EH (cell line): ENCODE data around the gene MAP3K1.

Experiments
- DNase-seq: peaks from one replicate; pipeline ENCODE4 v3.0.0-alpha.2; 2015; ENCODE audit warnings: low read depth

The MAP3K1 gene

DNA sequence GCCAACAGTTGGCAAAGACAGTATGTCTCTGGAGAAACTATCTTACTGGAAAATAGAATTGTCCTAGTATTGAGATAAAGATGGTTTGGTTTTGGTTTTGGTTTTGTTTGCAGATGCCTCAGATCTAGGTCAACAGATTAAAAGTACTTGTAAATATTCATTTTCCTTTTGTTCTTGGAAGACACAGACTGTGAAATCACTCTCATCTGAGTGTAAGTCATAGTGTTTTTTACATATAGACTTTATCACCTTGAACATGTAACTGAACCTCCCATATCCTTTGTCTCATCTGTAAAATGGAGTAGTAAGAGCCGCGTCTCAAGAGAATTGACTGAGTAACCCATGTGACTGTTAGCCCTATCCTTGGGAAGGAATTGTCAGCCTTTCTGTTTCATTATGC lies 34.3 kb downstream of the MAP3K1 start:
- no peak for DNase-seq

DNA sequence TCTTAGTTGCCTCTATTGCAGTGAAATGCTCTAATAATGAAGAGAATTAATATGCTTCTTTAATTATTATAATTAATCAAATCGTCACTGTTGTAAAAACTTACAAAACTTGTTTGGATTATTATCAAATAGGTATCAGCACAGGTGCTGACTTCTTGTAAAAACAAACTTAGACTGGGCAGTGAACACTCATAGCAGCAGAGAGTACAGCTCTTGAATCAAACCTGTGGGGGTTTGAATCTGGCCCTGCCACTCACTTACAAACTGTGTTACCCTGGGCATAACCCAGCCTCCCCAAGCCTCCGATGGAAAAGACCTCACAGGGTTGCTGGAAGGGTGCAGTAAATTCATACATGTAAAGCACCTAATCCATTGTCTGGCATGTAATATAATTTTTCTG lies 35.1 kb downstream of the MAP3K1 start:
- no peak for DNase-seq

DNA sequence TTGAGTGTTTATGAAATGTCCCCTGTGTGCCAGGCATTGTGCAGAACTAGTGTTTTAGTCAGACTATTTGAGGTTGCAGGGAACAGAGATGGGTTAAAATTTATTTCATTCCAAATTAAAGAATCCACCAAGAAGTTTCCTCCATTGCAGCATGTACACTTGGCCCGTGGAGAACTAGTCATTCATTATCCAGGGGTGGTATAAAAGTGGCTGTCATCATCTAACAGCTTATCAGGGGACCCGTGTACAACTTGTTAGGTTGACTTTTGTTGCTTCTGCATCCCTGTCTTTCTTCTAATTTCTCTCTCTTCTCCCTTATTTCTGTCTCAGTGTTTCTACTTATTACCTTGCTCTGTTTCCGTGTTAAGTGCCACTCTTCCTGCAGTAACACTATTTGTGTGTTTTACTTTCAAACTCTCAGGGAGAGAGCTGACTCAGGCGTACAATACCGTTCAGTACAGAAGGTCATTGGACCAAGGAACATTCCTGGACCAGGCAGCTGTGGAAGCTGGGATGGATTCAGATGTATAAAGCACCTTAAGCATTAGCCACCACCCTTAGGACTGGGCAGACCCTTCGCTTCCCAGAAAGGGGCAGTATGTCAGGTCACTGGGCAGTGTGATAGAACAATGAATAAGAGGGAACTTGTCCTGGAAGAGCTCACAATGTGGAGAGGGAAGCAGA lies 36.1 kb downstream of the MAP3K1 start:
- no peak for DNase-seq

DNA sequence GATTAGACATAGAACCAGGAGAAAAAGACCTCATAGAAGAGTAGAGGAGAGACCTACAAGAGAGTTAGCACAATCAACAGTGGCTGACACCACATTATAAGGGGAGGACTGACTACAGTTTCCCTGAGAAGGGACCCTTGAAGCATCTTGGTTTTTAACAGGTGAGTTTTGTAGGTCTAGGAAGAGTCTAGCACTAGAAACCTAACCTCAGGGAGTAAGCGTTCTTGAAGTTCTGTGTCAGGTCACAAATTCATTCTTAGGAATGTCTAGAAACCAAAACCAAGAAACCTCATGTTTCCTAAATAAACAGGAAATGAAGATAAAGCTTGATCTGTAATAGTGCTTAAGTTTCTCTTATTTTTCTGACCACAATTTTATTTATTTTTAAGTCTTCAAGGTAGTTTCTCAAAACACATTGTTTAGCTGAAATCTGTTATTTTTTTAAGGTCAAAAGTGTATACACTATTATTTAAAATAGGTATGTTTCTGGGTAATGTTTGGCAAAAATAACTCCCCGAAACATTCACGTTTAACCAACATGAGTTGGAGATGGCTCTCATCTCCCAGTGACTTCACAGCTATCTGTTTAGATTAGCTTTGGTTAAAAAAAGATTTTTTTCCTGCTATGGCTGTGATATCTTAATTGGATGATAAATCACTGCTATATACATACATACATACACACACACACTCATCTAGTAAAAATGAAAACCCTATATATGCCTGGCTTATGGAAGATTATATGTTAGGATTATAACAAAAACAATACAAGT lies 37.1 kb downstream of the MAP3K1 start:
- peak; percentile 56 for DNase-seq

DNA sequence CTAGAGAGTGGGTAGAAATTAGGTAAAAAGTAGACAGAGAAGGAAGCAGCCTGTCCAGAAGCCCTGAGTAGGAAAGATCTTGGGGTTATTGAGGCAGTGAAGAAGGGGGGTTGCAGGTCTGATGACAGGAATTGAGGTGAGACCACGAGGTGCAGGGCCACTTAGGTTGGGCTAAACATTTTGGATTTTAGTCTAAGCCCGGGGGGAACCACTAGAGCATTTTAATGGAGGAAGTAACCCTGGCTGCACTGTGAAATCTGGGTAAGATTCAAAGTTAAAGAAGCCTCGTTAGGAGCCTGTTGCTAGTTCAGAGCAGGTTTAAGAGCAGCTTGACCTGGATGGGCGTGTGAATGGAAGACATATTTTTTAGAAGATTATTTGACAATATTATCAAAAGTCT lies 38.3 kb downstream of the MAP3K1 start:
- no peak for DNase-seq

DNA sequence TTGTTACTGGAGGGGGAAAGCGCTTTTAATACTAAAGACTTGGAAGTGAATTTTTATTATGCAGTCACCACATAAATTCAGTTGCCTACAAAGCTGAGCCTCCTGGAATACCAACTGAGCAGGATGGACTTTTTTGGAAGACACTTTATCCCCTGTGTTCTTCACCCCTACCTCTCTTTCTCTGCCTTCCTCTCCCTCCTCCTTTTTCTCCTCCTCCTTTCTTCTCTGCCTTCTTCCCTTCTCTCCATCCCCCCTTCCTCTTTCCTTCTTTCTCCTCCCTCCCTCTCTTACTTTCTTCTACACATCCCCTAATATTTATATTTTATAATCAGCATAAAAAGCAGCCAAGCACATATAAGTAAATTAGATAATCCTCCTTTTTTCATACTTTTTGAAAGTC lies 39.6 kb downstream of the MAP3K1 start:
- DNase-seq, result no peak

DNA sequence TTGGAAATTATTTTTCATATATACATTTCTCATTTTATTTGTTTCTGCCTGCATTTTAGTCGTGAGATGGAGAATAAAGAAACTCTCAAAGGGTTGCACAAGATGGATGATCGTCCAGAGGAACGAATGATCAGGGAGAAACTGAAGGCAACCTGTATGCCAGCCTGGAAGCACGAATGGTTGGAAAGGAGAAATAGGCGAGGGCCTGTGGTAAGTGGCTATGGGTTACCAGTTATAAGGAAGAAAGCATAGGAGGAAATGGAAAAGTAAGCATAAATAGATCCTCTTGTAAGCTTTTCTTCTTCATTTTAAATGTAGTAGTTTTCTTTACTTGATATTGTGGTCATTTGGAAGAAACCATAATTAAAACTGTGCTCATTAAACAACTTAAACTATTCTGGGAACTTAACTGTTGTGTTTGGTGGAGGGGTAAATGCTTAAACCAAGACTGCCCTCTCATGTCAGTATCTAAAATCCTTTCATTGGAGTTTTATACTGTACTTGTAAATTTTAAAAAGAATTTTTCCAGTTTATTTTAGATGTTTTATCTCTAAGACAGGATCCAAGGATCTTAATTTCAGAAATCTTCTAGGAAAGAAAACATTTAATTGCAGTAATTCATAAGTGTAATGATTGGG lies 41.3 kb downstream of the MAP3K1 start:
- no peak for DNase-seq

DNA sequence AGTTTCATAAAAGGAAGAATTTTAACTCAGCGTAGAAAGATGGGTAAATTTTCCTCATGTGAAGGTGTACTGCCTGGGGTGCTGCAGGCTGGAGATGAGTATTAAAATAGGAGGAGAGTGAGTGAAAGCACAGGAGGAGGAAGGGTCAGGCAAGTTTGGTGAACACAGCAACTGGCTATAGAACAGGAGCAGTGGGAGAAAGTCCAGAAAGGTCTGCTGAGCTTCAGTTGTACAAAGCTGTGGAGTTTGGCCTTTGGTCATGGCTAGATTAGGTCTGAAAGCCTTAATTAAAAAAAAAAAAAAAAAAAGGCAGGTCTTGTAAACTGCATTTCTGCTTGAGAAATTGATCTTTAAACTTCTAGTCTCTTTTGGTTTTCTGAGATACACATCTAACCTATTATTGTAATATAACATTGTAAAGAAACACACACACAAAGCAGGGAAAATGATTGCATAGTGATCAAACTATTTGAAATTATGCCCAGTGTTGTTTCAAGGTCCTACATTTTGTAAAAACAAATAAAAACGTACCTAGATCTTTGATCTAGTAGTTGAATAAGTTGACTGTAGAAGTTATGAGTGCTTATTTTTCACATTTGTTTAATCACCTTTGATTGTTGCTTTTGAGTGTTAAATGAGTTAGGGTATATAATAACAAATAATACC lies 43.6 kb downstream of the MAP3K1 start:
- DNase-seq, result no peak

DNA sequence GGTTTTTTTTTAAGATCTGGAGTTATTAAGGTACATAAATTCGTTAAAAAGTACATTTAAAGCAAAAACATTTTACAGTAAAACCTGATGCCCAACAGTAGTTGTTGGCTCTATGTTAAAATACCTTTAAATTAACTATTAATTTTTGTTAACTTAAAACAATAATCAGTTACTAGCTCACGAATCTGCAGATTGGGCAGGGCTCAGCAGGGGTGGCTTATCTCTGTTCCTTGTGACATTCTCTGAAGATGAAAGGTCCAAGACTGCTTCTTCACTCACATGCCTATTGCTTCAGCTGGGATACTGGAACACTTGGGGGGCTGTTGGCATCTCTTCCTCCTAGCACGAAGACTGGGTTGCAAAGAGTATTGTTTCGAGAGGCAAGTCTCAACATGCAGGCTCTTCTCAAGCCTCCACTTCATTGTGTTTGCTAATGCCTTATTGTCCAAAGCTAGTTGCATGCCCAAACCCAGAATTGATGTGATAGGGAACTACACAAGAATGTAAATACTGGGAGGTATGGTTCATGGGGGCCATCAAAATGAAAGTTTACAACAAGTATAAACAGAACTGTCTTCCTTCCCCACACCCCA lies 46.6 kb downstream of the MAP3K1 start:
- no peak for DNase-seq

DNA sequence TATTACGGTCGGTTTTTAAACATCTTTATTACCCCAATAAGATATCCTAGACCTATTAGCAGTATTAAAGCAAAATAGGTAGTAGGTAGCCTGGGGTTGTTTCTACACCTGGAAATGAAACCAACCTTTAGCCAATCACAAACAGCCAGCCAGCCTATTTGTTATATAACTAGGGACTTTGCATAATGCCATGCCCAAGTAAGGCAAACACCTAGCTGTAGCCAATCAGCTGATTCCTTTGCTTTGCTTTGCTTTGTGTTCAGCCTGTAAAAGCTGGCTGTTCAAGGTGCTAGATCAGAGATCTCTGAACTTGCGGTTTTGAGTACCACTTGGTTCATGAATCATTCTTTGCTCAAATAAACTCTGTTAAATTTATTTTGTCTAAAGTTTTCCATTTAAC lies 47.6 kb downstream of the MAP3K1 start:
- no peak for DNase-seq

DNA sequence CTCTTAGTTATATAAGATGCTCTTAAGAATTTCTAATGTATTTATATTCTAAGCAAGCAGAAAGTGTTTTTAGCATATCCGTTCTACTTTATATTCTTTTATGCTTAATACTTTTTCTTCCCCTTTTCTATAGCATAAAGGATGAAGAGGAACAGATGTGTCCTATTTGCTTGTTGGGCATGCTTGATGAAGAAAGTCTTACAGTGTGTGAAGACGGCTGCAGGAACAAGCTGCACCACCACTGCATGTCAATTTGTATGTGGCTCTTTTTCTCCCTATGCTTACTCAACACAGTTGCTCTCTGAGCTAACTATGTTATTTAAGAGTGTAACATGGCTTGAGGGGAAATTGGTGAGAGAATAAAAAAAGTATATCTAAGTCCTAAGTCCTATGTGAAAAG lies 56.4 kb downstream of the MAP3K1 start:
- no peak for DNase-seq

DNA sequence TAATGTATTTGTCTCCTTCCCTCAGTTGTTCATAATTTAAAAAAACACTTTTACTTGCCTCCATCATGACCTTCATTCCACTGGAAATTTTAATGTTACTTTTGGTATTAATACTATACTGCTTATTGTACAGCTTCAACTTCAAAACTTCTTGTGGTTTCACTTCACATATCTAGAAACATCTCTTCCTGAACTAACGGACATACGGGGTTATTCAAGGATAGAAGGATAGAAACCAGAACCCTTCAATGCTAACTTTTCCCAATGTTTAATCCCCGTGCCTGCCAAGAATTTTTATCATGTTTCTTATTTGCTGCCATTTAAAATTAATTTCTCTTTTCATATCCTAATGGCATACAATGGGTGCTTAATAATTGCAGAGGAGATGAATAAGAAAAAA lies 57.7 kb downstream of the MAP3K1 start:
- no peak for DNase-seq

DNA sequence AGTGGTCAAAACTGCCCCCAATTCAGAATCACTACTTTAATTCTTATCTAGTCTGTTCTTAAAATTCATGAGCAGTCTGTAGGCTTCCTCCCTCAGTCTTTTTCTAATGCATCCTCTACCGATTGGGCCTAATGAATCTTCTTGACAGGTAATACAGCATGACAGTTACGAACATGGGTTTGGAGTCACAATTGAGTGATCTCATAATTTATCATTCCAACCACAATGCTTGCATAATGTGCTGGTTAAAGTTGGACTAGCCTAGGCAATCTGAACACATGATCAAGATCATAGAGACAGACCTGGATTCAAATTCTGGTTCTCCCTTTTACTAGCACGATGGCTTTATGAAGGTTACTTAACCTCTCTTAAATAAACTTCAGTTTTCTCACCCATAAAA lies 61.0 kb downstream of the MAP3K1 start:
- DNase-seq, result peak; percentile 20

DNA sequence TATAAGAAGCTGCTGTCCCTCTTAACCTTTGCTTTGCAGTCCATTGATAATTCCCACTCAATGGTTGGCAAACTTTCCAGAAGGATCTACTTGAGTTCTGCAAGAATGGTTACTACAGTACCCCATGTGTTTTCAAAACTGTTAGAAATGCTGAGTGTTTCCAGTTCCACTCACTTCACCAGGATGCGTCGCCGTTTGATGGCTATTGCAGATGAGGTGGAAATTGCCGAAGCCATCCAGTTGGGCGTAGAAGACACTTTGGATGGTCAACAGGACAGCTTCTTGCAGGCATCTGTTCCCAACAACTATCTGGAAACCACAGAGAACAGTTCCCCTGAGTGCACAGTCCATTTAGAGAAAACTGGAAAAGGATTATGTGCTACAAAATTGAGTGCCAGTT lies 66.2 kb downstream of the MAP3K1 start:
- no peak for DNase-seq

DNA sequence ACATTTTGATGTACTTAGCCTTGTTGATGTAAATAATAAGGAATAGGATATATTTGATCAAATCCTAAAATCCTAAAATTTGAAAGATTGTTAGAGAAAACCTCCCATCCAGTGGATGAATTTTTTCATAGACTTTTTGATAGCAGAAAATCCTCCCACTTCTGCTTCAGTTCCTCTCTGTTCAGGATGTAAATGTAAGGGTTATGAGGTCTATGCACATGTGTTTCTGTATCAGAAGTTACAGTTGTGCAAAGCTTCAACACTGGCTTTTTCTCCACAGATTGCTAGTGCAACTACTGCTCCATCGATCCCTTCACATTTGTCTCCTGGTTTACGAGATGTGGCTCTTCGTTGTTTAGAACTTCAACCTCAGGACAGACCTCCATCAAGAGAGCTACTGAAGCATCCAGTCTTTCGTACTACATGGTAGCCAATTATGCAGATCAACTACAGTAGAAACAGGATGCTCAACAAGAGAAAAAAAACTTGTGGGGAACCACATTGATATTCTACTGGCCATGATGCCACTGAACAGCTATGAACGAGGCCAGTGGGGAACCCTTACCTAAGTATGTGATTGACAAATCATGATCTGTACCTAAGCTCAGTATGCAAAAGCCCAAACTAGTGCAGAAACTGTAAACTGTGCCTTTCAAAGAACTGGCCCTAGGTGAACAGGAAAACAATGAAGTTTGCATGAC lies 78.1 kb downstream of the MAP3K1 start:
- DNase-seq, result no peak

DNA sequence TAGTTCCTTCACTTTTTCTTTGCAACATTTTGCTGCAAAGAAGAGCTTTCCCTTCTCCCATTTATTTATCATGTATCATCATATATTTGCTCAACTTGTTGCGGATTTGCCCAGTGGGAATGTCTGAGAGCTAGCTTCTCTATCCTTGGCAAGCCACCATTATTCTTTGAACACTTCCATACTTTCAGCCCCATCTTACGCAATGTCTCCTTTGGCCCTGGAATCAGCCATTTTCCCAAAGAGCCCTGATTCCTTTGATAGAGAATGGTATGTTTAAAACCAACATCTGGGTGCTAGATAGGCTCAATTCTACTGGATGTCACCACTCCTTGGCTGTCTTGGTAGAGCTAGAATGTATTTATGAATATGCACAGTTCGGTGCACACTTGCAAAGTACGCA lies 81.4 kb downstream of the MAP3K1 start:
- no peak for DNase-seq

DNA sequence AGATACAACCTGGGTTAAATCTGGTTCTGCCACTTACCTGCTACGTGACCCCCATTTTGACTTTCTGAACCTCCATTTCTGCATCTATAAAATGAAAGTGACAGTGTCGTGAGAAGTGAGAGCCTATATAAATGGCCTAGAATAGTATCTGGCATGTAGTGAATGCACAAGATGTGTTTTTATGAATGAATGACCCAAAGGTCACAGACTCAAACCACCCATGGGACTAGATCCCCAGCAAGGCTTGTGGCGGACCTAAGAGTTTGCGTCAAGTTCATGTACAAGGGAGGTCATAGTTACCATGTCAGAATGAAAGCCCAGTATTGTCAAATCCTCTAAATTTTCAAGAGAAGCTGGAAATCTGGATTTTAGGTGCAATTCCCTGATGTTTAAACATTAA lies 82.9 kb downstream of the MAP3K1 start:
- no peak for DNase-seq

DNA sequence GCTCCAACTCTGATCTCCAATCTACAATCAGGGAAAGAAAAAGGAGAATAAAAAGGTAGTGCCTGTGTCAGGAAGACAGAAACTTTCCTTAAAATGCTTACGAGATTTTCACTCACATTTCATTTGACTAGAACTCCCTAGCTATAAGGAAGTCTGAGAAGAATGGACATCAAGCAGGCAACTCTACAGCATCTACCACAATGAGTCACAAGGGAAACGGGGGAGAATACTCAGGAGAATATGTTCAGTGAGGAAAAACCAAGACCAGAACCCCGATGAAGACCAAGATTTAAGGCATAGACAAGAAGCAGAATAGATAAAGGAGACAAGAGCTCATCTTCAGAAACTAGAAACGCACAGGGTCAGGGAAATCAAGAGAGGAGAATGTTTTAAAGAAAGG lies 85.0 kb downstream of the MAP3K1 start:
- DNase-seq, result peak; percentile 59

DNA sequence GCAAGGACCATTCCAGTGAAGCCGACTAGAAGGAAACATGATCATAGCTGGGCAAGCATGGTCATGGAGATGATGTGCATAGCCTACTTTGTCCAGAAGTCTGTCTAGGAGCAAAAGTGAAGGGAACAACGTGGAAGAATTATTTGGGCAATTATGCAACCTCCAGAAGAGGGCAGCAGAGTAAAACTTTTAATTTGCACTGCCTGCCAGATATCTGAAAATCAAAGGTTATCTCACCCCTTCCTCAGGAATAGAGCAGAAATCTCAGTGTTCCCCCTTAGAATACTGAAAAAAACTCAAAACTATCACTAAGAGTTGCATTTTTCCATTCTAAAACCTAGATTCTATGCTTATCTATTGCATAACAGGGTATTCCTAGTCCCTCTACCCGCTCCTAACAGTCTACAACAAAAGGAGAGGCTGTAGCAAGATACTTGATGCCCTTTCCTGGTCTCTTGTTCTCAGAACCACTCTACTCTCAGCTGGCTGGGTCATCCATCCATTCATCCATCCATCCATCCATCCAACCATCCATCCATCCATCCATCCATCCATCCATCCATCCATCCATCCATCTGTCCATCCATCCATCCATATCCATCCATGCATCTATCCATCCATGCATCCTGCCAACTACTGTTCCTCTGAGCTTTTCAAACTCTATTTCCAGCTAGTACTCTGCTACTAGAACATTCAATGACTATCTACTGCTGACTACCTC lies 85.7 kb downstream of the MAP3K1 start:
- DNase-seq, result peak; percentile 60

DNA sequence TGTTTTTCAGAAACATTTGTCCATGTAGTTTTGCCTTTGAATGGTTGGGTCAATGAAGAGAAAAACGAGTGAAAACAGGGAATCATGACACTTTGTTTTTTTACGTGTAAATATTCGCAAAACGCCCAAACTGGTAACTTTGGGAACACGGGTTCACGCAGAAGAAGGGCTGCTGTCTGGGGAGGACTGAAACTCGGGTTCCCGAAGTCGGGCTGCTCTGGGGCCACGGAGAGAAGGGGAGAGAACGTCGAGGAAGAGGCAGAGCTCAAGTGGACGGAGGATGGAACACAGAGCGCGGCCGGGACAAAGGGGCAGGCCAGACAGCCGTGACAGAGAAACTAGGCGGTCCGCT lies 93.6 kb downstream of the MAP3K1 start:
- DNase-seq, result no peak
